ENCODE measurements around the gene NABP2.
"Not testable (repeated sequence)": the region's sequence is repeated elsewhere in the genome, so short reads cannot be mapped to it uniquely, and the experiment has no call there.

NABP2 gene

GRCh38 chr12:56224102-56224701 is at the start of gene NABP2:
Gene NABP2 (plus strand): TSS chr12:56224342. CDS start chr12:56224857, 515 bp downstream.
- peak; percentile 89 for DNase-seq (ENCODE audit: low read depth)
- H3K4me3 ChIP-seq (ENCODE audit: low read depth, low read length) = peak within 1 kb of the TSS; percentile 71

GRCh38 chr12:56178347-56178746 is 45.8 kb upstream of the NABP2 start:
- DNase-seq (ENCODE audit: low read depth) = no peak

GRCh38 chr12:56186957-56187356 is 37.2 kb upstream of the NABP2 start:
- no peak for DNase-seq (ENCODE audit: low read depth)
- no peak overlapping the region for H3K4me3 ChIP-seq (ENCODE audit: low read depth, low read length)

More at GRCh38 chr12:56178347-56178746, 45.8 kb upstream of the NABP2 start:
- no peak overlapping the region for H3K4me3 ChIP-seq (ENCODE audit: low read depth, low read length)

GRCh38 chr12:56188131-56188777 is 35.9 kb upstream of the NABP2 start:
- peak overlapping the region; percentile 84 for H3K4me3 ChIP-seq (ENCODE audit: low read depth, low read length)
- no peak for DNase-seq (ENCODE audit: low read depth)

GRCh38 chr12:56188778-56189098 is 35.4 kb upstream of the NABP2 start:
- H3K4me3 ChIP-seq (ENCODE audit: low read depth, low read length) = peak overlapping the region; percentile 84
- no peak for DNase-seq (ENCODE audit: low read depth)

GRCh38 chr12:56189099-56189917 is 34.8 kb upstream of the NABP2 start, which contains the start of gene SMARCC2:
Gene SMARCC2 (minus strand): TSS chr12:56189483. CDS start chr12:56189461, 22 bp downstream.
- H3K4me3 ChIP-seq (ENCODE audit: low read depth, low read length) = peak within 1 kb of the TSS; percentile 93
- peak; percentile 47 for DNase-seq (ENCODE audit: low read depth)

GRCh38 chr12:56189918-56190694 is 34.0 kb upstream of the NABP2 start:
- peak overlapping the region; percentile 93 for H3K4me3 ChIP-seq (ENCODE audit: low read depth, low read length)
- peak; percentile 36 for DNase-seq (ENCODE audit: low read depth)

- peak overlapping the region; percentile 93 for H3K4me3 ChIP-seq (ENCODE audit: low read depth, low read length)
Observed at GRCh38 chr12:56190695-56191155, 33.4 kb upstream of the NABP2 start.

GRCh38 chr12:56192582-56192981 is 31.6 kb upstream of the NABP2 start:
- no peak overlapping the region for H3K4me3 ChIP-seq (ENCODE audit: low read depth, low read length)
- DNase-seq (ENCODE audit: low read depth) = no peak

More at GRCh38 chr12:56190695-56191155, 33.4 kb upstream of the NABP2 start:
- no peak for DNase-seq (ENCODE audit: low read depth)

GRCh38 chr12:56193025-56193578 is 31.0 kb upstream of the NABP2 start:
- H3K4me3 ChIP-seq (ENCODE audit: low read depth, low read length) = no peak overlapping the region
- peak; percentile 37 for DNase-seq (ENCODE audit: low read depth)

- H3K4me3 ChIP-seq (ENCODE audit: low read depth, low read length); DNase-seq (ENCODE audit: low read depth): not testable (repeated sequence)
Observed at GRCh38 chr12:56196818-56197550, 27.2 kb upstream of the NABP2 start.

- no peak for DNase-seq (ENCODE audit: low read depth)
Observed at GRCh38 chr12:56197921-56198635, 26.1 kb upstream of the NABP2 start.

GRCh38 chr12:56198836-56199235 is 25.3 kb upstream of the NABP2 start:
- DNase-seq (ENCODE audit: low read depth) = no peak
- no peak overlapping the region for H3K4me3 ChIP-seq (ENCODE audit: low read depth, low read length)

More at GRCh38 chr12:56197921-56198635, 26.1 kb upstream of the NABP2 start:
- no peak overlapping the region for H3K4me3 ChIP-seq (ENCODE audit: low read depth, low read length)

GRCh38 chr12:56202366-56202765 is 21.8 kb upstream of the NABP2 start:
- H3K4me3 ChIP-seq (ENCODE audit: low read depth, low read length) = no peak overlapping the region
- no peak for DNase-seq (ENCODE audit: low read depth)

- no peak for DNase-seq (ENCODE audit: low read depth)
Observed at GRCh38 chr12:56202838-56203237, 21.3 kb upstream of the NABP2 start.

GRCh38 chr12:56204275-56204674 is 19.9 kb upstream of the NABP2 start:
- no peak for DNase-seq (ENCODE audit: low read depth)
- H3K4me3 ChIP-seq (ENCODE audit: low read depth, low read length) = no peak overlapping the region

More at GRCh38 chr12:56202838-56203237, 21.3 kb upstream of the NABP2 start:
- H3K4me3 ChIP-seq (ENCODE audit: low read depth, low read length) = no peak overlapping the region

- H3K4me3 ChIP-seq (ENCODE audit: low read depth, low read length) = no peak overlapping the region
- DNase-seq (ENCODE audit: low read depth) = no peak
Observed at GRCh38 chr12:56205445-56205844, 18.7 kb upstream of the NABP2 start.

Data from skeletal muscle cell (primary cell).